WTC11 (cell line): ENCODE measurements around the gene MYL6B. TPM values are rescaled to one million over a fixed set of nuclear protein-coding genes. Genes with fewer than 3 reads are reported as not detected.

Experiments used
- ATF6 ChIP-seq: sonication (generic); formaldehyde crosslinking; IDR thresholded peaks from 2 replicates; pipeline ENCODE4 v1.8.1; 2023; ENCODE audit warnings: mild to moderate bottlenecking, missing genetic modification reagents
- CDX4 ChIP-seq: fragments of 250-450 bp; sonication (Bioruptor Pico); IDR thresholded peaks from 2 replicates; pipeline ENCODE4 v1.9.0; 2021; ENCODE audit warnings: moderate library complexity, mild to moderate bottlenecking, inconsistent platforms, borderline replicate concordance
- E2F4 ChIP-seq: sonication (generic); formaldehyde crosslinking; IDR thresholded peaks from 2 replicates; pipeline ENCODE4 v1.8.1; 2022; ENCODE audit warnings: low read depth, mild to moderate bottlenecking, moderate library complexity, missing genetic modification reagents, borderline replicate concordance
- FOXP1 ChIP-seq: sonication (generic); formaldehyde crosslinking; IDR thresholded peaks from 2 replicates; pipeline ENCODE4 v1.8.0; 2022; ENCODE audit warnings: missing genetic modification reagents, mild to moderate bottlenecking, moderate library complexity, borderline replicate concordance
- IRF1 ChIP-seq: sonication (generic); formaldehyde crosslinking; IDR thresholded peaks from 2 replicates; pipeline ENCODE4 v1.8.0; 2023; ENCODE audit warnings: missing genetic modification reagents
- NR3C1 ChIP-seq: sonication (generic); formaldehyde crosslinking; conservative IDR thresholded peaks from 2 replicates; pipeline ENCODE4 v1.8.1; 2023; ENCODE audit warnings: low read depth, mild to moderate bottlenecking, missing genetic modification reagents
- PRRX2 ChIP-seq: fragments of 250-450 bp; sonication (Bioruptor Pico); IDR thresholded peaks from 2 replicates; pipeline ENCODE4 v1.8.0; 2021; ENCODE audit warnings: mild to moderate bottlenecking
- RORB ChIP-seq: fragments of 250-450 bp; sonication (Bioruptor Pico); IDR thresholded peaks from 2 replicates; pipeline ENCODE4 v1.9.0; 2021; ENCODE audit warnings: mild to moderate bottlenecking
- SOX15 ChIP-seq: fragments of 250-450 bp; sonication (Bioruptor Pico); IDR thresholded peaks from 2 replicates; pipeline ENCODE4 v1.9.0; 2021; ENCODE audit warnings: mild to moderate bottlenecking
- ZBTB21 ChIP-seq: sonication (generic); formaldehyde crosslinking; IDR thresholded peaks from 2 replicates; pipeline ENCODE4 v1.8.1; 2023; ENCODE audit warnings: mild to moderate bottlenecking, missing genetic modification reagents, borderline replicate concordance
- ZMAT4 ChIP-seq: fragments of 250-450 bp; sonication (Bioruptor Pico); IDR thresholded peaks from 2 replicates; pipeline ENCODE4 v1.9.0; 2021; ENCODE audit warnings: mild to moderate bottlenecking
- ZNF121 ChIP-seq: sonication (generic); formaldehyde crosslinking; IDR thresholded peaks from 2 replicates; pipeline ENCODE4 v1.8.0; 2023; ENCODE audit warnings: missing genetic modification reagents
- ZNF671 ChIP-seq: fragments of 250-450 bp; sonication (Bioruptor Pico); IDR thresholded peaks from 2 replicates; pipeline ENCODE4 v1.8.0; 2021; ENCODE audit warnings: mild to moderate bottlenecking
- total RNA-seq: library from RNA; stranded (reverse); gene quantifications from 3 replicates; pipeline ENCODE4 v1.2.3, GENCODE V29; 2021
- TF ChIP-seq, protein P1 (sequence below): fragments of 200-600 bp; IDR thresholded peaks from 2 replicates; pipeline ENCODE4 v1.8.0; 2022; ENCODE audit warnings: antibody characterized with exemption
- TF ChIP-seq, protein P2 (sequence below): fragments of 250-450 bp; sonication (Bioruptor Pico); IDR thresholded peaks from 2 replicates; pipeline ENCODE4 v1.8.0; 2021; ENCODE audit warnings: mild to moderate bottlenecking
- TF ChIP-seq, protein P3 (sequence below): sonication (generic); formaldehyde crosslinking; conservative IDR thresholded peaks from 2 replicates; pipeline ENCODE4 v1.8.1; 2022; ENCODE audit warnings: mild to moderate bottlenecking, missing genetic modification reagents
- TF ChIP-seq, protein P4 (sequence below): fragments of 250-450 bp; sonication (Bioruptor Pico); IDR thresholded peaks from 2 replicates; pipeline ENCODE4 v1.9.0; 2021; ENCODE audit warnings: mild to moderate bottlenecking, borderline replicate concordance

MYL6B gene
- total RNA-seq, 1 experiment from 2014 or later: 173 TPM

DNA sequence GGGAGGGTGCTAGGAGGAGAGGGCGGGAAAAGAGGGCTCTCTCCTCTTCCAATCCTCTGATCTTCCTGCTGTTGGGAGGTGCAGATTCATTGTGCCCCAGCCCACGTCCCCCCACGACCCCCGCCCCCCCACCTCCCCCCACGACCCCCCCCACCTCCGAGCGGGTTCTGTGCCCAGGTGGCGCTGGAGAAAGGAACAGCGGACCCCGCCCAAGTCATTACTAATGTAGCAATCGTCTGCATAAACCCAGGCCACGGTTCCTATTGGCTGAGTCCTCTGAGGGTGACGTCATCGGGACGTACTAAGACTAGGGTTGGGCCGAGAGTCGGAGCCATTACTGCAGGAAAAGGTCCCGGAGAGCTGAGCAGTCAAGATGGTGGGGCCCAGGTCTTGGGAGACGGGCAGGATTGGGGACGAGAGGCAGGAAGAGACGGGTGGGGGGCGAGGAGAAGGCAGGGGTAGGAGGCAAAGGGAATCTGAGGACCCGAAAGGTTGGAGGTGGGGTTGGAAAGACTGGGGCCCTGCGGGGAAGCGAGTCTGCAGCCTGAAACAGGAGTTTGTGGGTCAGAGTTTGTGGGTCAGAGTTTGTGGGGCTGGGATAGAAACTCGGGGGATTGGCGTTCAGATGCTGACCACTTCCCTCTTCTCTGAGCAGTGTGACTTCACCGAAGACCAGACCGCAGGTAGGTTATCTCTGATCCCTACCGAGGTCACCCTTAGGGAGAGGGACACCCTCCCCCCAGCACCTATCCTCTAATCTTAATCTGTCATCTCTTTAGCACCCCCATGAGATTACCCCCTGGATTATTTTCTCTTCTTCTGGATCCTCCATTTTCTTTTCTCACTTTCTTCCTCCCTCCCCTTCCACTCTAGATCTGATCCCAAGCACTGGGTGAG is 5.9 kb downstream of the MYL6B start, which contains the start of gene MYL6 (continued):
- TF ChIP-seq E2F4: no peak
- TF ChIP-seq, protein P1, sequence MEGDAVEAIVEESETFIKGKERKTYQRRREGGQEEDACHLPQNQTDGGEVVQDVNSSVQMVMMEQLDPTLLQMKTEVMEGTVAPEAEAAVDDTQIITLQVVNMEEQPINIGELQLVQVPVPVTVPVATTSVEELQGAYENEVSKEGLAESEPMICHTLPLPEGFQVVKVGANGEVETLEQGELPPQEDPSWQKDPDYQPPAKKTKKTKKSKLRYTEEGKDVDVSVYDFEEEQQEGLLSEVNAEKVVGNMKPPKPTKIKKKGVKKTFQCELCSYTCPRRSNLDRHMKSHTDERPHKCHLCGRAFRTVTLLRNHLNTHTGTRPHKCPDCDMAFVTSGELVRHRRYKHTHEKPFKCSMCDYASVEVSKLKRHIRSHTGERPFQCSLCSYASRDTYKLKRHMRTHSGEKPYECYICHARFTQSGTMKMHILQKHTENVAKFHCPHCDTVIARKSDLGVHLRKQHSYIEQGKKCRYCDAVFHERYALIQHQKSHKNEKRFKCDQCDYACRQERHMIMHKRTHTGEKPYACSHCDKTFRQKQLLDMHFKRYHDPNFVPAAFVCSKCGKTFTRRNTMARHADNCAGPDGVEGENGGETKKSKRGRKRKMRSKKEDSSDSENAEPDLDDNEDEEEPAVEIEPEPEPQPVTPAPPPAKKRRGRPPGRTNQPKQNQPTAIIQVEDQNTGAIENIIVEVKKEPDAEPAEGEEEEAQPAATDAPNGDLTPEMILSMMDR: no peak; the same call in 1 of the 2 replicates
- TF ChIP-seq, protein P2, sequence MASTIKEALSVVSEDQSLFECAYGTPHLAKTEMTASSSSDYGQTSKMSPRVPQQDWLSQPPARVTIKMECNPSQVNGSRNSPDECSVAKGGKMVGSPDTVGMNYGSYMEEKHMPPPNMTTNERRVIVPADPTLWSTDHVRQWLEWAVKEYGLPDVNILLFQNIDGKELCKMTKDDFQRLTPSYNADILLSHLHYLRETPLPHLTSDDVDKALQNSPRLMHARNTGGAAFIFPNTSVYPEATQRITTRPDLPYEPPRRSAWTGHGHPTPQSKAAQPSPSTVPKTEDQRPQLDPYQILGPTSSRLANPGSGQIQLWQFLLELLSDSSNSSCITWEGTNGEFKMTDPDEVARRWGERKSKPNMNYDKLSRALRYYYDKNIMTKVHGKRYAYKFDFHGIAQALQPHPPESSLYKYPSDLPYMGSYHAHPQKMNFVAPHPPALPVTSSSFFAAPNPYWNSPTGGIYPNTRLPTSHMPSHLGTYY (CRISPR knock-in tag): peak; percentile 95; the same call in 1 of the 2 replicates
- no peak; the same call in 1 of the 2 replicates for TF ChIP-seq RORB (CRISPR knock-in tag)
- TF ChIP-seq, protein P3, sequence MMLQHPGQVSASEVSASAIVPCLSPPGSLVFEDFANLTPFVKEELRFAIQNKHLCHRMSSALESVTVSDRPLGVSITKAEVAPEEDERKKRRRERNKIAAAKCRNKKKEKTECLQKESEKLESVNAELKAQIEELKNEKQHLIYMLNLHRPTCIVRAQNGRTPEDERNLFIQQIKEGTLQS: 0 out of 2 replicates have a peak, but pooled peaks have one; percentile 33
- no peak for TF ChIP-seq NR3C1 (CRISPR knock-in tag)
- TF ChIP-seq, protein P4, sequence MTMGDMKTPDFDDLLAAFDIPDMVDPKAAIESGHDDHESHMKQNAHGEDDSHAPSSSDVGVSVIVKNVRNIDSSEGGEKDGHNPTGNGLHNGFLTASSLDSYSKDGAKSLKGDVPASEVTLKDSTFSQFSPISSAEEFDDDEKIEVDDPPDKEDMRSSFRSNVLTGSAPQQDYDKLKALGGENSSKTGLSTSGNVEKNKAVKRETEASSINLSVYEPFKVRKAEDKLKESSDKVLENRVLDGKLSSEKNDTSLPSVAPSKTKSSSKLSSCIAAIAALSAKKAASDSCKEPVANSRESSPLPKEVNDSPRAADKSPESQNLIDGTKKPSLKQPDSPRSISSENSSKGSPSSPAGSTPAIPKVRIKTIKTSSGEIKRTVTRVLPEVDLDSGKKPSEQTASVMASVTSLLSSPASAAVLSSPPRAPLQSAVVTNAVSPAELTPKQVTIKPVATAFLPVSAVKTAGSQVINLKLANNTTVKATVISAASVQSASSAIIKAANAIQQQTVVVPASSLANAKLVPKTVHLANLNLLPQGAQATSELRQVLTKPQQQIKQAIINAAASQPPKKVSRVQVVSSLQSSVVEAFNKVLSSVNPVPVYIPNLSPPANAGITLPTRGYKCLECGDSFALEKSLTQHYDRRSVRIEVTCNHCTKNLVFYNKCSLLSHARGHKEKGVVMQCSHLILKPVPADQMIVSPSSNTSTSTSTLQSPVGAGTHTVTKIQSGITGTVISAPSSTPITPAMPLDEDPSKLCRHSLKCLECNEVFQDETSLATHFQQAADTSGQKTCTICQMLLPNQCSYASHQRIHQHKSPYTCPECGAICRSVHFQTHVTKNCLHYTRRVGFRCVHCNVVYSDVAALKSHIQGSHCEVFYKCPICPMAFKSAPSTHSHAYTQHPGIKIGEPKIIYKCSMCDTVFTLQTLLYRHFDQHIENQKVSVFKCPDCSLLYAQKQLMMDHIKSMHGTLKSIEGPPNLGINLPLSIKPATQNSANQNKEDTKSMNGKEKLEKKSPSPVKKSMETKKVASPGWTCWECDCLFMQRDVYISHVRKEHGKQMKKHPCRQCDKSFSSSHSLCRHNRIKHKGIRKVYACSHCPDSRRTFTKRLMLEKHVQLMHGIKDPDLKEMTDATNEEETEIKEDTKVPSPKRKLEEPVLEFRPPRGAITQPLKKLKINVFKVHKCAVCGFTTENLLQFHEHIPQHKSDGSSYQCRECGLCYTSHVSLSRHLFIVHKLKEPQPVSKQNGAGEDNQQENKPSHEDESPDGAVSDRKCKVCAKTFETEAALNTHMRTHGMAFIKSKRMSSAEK (CRISPR knock-in tag): peak; percentile 97
- TF ChIP-seq FOXP1 (CRISPR knock-in tag): peak; percentile 77
- peak; percentile 49; the same call in 1 of the 2 replicates for TF ChIP-seq CDX4 (CRISPR knock-in tag)
- TF ChIP-seq ZNF121 (CRISPR knock-in tag): no peak
- no peak for TF ChIP-seq ATF6
- peak; percentile 87 for TF ChIP-seq ZMAT4 (CRISPR knock-in tag)
- peak; percentile 76; the same call in 1 of the 2 replicates for TF ChIP-seq ZBTB21 (CRISPR knock-in tag)
- TF ChIP-seq PRRX2 (CRISPR knock-in tag): peak; percentile 94
- peak; percentile 69; the same call in 1 of the 2 replicates for TF ChIP-seq SOX15
- peak; percentile 38; the same call in 1 of the 2 replicates for TF ChIP-seq IRF1
- TF ChIP-seq ZNF671: peak; percentile 90
